Right atrium auricular region (tissue), 2 donors: ENCODE measurements around the gene WDFY1. TPM values are rescaled to one million over a fixed set of nuclear protein-coding genes. Genes with fewer than 3 reads are reported as not detected.
A peak's percentile ranks its signal among the peaks of the same experiment; 100 is the strongest.

Experiments
- DNase-seq: peaks from one replicate; pipeline ENCODE4 v3.0.0-alpha.2; 2019; ENCODE audit warnings: low spot score
- H3K27ac ChIP-seq, 2 donors: fragments of 200-600 bp; sonication (generic); 1 replicate in 1 of 2; 2 replicates in 1 of 2; pipeline ENCODE4 v1.5.1; 2016 to 2019
- H3K27me3 ChIP-seq, 2 donors: fragments of 200-600 bp; sonication (generic); one replicate each; pipeline versions ENCODE4 v1.5.1 to v1.6.0; 2017 to 2019
- H3K36me3 ChIP-seq: fragments of 200-600 bp; sonication (generic); one replicate; pipeline ENCODE4 v1.5.1; 2016
- H3K4me1 ChIP-seq, 2 donors: fragments of 200-600 bp; sonication (generic); one replicate each; pipeline versions ENCODE4 v1.5.1 to v1.6.0; 2017 to 2019
- H3K4me3 ChIP-seq, 2 donors: fragments of 200-600 bp; sonication (generic); 1 replicate in 1 of 2; 2 replicates in 1 of 2; pipeline ENCODE4 v1.5.1; 2017 to 2019; ENCODE audit warnings: mild to moderate bottlenecking in 1 of 2, moderate library complexity in 1 of 2
- H3K9me3 ChIP-seq, 2 donors: fragments of 200-600 bp; sonication (generic); one replicate each; pipeline ENCODE4 v1.5.1; 2019
- total RNA-seq, 2 donors: library from RNA; depleted of rRNA; stranded (reverse); fragments of >200 nt; gene quantifications; one replicate each; pipeline ENCODE4 v1.1.0, GENCODE V29; 2016
- TF ChIP-seq, protein P1 (sequence below), 2 donors: fragments of 200-600 bp; sonication (generic); IDR thresholded peaks; one replicate each; pipeline ENCODE4 v1.5.1; 2019; ENCODE audit warnings: antibody characterized with exemption in 2 of 2

Gene WDFY1
- total RNA-seq, 2 donors from 2014 or later: 13.8 to 16.8 TPM

- Histone ChIP-seq H3K27ac (peak overlapping the region; percentile 25 to 48), H3K4me3 (no peak overlapping the region), H3K4me1 (peaks cover 0 to 69% of the 10 kb centered on the region in 2 donors), H3K27me3 (no peaks in the 10 kb centered on the region), H3K9me3 (no peaks in the 10 kb centered on the region), H3K36me3 (no peaks in the 10 kb centered on the region)
- no peak for DNase-seq
- TF ChIP-seq, protein P1, sequence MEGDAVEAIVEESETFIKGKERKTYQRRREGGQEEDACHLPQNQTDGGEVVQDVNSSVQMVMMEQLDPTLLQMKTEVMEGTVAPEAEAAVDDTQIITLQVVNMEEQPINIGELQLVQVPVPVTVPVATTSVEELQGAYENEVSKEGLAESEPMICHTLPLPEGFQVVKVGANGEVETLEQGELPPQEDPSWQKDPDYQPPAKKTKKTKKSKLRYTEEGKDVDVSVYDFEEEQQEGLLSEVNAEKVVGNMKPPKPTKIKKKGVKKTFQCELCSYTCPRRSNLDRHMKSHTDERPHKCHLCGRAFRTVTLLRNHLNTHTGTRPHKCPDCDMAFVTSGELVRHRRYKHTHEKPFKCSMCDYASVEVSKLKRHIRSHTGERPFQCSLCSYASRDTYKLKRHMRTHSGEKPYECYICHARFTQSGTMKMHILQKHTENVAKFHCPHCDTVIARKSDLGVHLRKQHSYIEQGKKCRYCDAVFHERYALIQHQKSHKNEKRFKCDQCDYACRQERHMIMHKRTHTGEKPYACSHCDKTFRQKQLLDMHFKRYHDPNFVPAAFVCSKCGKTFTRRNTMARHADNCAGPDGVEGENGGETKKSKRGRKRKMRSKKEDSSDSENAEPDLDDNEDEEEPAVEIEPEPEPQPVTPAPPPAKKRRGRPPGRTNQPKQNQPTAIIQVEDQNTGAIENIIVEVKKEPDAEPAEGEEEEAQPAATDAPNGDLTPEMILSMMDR (IDR thresholded peaks at IDR 0.05): no peak
These were observed 10.3 kb downstream of the WDFY1 start for GRCh38 chr2:223934870-223935269.

- Histone ChIP-seq H3K4me1 (peaks cover 0 to 75% of the 10 kb centered on the region in 2 donors), H3K27ac (peak overlapping the region in 1 of 2 donors; percentile 2), H3K9me3 (no peaks in the 10 kb centered on the region), H3K36me3 (no peaks in the 10 kb centered on the region), H3K27me3 (no peaks in the 10 kb centered on the region), H3K4me3 (no peak overlapping the region)
- no peak for DNase-seq
- TF ChIP-seq, protein P1 (IDR thresholded peaks at IDR 0.05): no peak
These were observed 12.0 kb downstream of the WDFY1 start for GRCh38 chr2:223932816-223933800.

DNA sequence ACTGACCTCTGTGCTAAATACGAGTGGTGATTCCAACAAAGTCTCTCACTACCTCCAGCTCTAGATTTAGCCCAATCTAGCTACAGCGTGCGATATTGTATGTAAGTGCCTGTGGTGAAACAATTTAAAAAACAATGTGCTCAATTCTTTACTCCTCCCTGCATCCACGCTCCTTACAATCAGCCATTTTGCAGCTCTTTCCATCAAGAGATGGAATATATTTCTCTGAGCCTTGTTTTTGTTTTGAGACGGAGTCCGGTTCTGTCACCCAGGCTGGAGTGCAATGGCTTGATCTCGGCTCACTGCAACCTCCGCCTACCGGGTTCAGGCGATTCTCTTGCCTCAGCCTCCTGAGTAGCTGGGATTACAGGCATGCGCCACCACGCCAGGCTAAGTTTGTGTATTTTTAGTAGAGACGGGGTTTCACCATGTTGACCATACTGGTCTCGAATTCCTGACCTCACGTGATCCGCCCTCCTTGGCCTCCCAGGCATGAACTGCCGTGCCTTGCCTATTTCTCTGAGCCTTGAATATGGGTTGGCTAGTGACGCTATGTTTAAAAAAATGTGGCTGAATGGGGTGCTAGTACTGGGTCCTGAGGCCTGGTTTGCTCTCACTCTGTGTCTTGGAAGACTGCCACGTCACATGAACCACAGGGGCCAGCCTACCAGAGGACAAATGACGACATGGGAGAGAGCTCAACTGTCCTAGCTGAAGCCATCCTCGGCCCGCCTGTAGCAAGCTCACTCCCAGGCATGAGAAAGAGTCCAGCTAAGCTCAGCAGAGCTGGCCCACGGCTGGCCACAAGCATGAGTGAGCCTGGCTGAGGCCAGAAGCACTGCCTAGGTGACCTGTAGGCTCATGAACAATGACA, 14.8 kb downstream of the WDFY1 start:
- DNase-seq: peak; percentile 75
- H3K4me1 ChIP-seq: peaks cover 0 to 50% of the 10 kb centered on the region in 2 donors
- peak overlapping the region; percentile 73 to 78 for H3K27ac ChIP-seq
- no peak overlapping the region for H3K4me3 ChIP-seq
- H3K27me3 ChIP-seq: no peaks in the 10 kb centered on the region
- TF ChIP-seq, protein P1 (IDR thresholded peaks at IDR 0.05): no peak
- H3K9me3 ChIP-seq: peaks cover 0 to 6% of the 10 kb centered on the region in 2 donors
- no peaks in the 10 kb centered on the region for H3K36me3 ChIP-seq

DNA sequence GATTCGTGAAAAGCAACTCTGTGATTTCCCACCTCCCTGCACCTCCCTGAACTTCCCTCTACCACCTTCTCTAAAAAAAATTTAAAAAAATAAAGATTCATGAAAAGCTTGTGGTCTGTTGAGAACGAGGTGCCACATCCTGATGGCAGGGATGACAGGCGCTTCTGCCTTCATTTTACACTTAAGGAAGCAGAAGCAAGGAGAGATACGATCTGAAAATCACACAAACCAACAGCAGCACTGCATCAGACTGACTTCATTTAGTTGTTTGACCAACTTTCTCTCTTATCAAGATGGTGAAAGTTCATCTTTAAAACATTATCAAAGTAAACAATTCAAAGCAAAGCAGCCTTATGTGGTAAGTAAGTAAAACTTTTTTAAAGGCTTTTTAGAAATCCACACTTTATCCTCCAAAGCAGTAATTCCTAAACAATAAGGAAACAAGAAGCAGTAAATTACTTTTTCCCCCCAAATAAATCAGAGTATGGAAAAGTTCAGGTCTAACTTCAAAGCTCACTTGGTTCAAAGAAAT, 15.5 kb downstream of the WDFY1 start:
- no peaks in the 10 kb centered on the region for H3K36me3 ChIP-seq
- peak overlapping the region; percentile 73 to 78 for H3K27ac ChIP-seq
- peaks cover 0 to 6% of the 10 kb centered on the region in 2 donors for H3K9me3 ChIP-seq
- DNase-seq: no peak
- no peaks in the 10 kb centered on the region for H3K27me3 ChIP-seq
- no peak overlapping the region for H3K4me3 ChIP-seq
- peaks cover 0 to 43% of the 10 kb centered on the region in 2 donors for H3K4me1 ChIP-seq
- TF ChIP-seq, protein P1 (IDR thresholded peaks at IDR 0.05): no peak

- no peak overlapping the region for H3K27ac ChIP-seq
- no peak for DNase-seq
- TF ChIP-seq, protein P1 (IDR thresholded peaks at IDR 0.05): no peak
These were observed 16.8 kb downstream of the WDFY1 start for GRCh38 chr2:223928113-223929006.

More at GRCh38 chr2:223928113-223929006, 16.8 kb downstream of the WDFY1 start:
- Histone ChIP-seq H3K27me3 (no peaks in the 10 kb centered on the region), H3K4me1 (peaks cover 0 to 33% of the 10 kb centered on the region in 2 donors), H3K36me3 (no peaks in the 10 kb centered on the region), H3K9me3 (peaks cover 0 to 6% of the 10 kb centered on the region in 2 donors), H3K4me3 (no peak overlapping the region)
